HG02763 (cell line): ENCODE data around the gene PREX1.

Experiments
- ATAC-seq: cut with Tn5 transposase; IDR thresholded peaks from one replicate; pipeline ENCODE4 v1.9.1; 2021; ENCODE audit warnings: mild to moderate bottlenecking, moderate library complexity; ENCODE audit not compliant: unreplicated experiment

Gene PREX1

DNA sequence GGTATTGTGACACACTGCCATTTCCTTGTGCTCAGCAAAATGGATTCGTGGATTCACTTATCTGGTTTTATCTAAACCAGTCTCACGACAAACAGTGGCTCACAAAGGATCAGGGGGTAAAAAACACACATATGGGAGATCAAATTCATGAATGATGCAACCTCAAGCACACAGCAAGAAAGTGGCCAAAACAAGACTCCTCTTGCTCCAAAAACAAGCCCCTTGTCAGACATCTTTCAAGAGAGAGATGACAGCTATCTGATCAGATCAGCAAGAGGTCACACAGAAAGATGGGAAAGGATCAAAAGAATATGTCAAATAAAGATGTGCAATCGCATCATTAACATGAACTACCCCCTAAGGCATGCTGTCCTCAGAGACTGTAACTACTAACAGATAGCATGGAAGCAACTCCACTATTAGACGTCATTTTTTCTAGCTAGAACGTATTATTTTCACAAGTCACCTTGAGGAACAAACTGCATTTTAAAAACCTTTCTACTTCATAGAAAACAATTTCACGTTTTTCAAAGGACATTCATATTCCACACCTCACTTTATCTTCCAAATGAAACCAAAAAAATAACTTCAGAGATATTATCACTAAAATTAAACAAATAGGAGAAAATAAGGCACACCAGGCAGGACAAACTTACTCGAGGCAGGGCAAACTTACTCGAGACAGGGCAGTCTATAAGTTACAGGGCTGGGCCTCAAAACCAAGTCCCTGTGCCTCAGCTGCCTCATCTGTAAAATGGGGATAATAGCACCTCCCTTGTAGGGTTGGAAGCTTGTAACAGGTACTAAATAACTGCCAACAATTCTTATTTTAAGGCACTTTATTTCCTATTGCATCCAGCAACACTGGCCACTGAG lies 122.3 kb downstream of the PREX1 start:
- no peak for ATAC-seq

GRCh38 chr20:48704761-48705160 lies 123.0 kb downstream of the PREX1 start:
- no peak for ATAC-seq

DNA sequence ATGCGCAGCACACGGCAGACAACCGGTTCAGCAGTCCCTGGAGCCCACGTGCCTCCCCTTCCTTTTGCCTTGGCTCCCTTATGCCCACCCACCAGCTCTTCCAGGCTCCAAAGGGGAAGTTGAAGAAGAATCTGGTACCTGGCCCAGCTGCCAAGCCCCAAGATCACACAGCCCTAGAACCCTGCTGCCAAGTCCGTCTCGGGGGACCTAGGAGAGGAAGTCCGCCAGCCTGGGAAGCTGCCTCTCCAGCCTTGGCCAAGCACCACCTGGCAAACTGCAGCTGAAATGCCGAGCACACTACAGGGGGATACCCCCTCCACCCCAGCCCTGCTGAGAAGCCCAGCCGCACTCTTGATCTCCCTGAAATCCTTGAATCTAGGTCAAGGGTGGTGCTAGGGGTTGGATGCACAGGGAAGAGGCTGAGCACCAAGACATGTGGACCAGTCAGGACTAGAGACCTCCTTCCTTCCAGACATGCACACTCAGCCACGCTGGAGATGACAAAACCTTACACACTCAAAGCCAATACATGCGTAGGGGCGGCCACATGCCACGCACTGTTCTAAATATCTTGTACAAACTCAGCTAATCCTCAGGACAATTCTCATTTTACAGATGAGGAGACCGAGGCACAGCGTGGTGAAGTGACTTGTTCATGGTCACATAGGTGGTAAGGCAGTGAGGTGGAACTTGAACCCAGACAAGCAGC lies 124.1 kb downstream of the PREX1 start:
- no peak for ATAC-seq

GRCh38 chr20:48703107-48703506 lies 124.7 kb downstream of the PREX1 start:
- no peak for ATAC-seq

DNA sequence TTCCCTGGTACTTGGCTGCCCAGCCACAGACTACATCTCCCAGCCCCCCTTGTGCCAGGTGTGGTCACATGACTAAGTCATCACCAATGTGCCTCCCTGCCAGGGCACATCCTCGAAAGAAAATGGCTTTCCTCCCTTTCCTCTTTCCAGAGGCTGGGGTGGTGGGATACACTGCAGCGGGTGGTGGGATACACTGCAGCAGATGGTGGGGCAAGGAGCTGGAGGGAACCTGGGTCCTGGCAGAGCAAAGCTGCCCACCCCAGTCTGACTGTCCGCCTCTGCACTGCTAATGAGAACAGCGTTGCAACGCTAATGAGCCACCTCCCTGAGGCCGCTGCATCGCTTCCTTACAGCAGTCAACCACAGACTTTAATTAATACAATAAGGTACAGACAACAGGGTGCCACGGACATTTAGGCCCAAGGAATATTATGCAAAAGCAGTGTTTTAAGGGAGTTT lies 125.3 kb downstream of the PREX1 start:
- ATAC-seq, result no peak

DNA sequence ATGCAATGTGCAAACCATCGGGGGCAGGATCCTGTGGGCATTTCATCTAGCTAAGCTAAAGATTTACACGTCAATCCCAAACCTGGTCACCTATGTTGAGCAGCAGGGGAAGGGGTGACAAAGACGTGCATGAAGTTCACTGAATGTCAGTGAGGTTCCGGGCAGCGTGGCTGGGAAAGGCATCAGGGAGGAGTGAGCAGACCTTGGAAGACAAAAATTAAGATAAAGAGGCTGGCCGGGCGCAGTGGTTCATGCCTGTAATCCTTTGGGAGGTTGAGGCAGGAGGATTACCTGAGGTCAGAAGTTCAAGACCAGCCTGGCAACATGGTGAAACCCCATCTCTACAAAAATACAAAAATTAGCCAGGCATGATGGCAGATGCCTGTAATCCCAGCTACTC lies 126.1 kb downstream of the PREX1 start:
- ATAC-seq, result no peak

GRCh38 chr20:48698507-48699267 lies 129.1 kb downstream of the PREX1 start:
- no peak for ATAC-seq

- ATAC-seq, result no peak
Measured at GRCh38 chr20:48697845-48698491, 129.8 kb downstream of the PREX1 start.

- ATAC-seq, result no peak
Measured at GRCh38 chr20:48696671-48697070, 131.1 kb downstream of the PREX1 start.

GRCh38 chr20:48695738-48696137 lies 132.1 kb downstream of the PREX1 start:
- no peak for ATAC-seq

DNA sequence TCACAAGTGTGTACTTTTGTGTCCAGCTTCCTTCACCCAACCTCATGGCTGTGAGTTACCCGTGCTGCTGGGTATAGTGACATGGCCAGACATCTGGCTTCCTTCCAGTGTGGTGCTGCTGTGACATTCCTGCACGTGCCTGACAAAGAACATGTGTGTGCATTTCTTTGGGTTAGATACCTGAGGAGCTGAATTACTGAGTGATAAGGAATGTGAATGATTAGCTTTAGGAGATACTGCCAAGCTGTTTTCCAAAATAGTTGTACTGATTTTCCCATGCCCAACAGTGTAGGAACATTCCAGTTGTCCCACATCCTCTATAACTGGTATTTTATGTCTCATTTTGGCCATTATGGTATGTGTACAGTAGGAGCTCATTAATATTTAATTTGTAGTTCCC lies 132.5 kb downstream of the PREX1 start:
- no peak for ATAC-seq

DNA sequence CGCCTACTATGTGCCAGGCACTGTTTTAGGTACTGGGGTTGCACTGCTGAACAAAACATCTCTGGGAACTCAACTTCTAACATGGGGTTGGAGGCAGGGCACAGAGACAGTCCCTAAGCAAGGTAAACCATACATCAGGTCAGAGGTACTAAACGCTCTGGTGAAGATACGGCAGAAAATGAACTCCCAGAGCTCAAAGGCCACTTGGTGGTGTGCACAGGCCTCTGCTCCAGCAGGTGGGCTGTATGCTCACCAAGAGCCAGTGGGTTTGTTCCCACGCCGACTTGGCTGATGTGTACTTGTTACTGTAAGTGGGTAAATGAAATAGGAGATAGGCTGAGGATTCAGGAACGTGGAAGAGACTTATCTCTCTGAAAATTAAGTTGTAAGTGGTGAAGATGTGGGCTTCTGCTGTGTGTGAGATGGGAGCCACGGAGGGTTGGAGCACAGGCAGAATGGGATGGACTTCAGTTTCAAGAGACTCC lies 133.4 kb downstream of the PREX1 start:
- ATAC-seq, result no peak

DNA sequence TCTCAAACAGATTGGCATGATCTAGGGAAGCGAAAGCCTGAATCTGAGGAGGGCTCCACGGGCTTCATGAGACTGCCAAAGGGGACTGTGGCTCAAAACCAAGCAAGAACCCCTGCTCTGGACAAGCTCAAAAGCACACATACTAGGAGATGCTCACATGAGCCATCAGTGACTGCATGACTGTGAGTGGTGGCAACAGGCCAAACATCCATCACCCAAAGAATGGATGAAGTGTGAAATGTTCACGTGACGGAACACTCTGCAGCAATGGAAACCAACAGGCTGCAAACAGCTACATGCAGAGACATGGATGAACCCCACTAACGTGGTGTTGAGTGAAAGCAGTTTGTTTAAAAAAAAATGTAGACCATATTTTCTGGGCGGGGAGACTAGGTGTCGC lies 136.3 kb downstream of the PREX1 start:
- no peak for ATAC-seq

DNA sequence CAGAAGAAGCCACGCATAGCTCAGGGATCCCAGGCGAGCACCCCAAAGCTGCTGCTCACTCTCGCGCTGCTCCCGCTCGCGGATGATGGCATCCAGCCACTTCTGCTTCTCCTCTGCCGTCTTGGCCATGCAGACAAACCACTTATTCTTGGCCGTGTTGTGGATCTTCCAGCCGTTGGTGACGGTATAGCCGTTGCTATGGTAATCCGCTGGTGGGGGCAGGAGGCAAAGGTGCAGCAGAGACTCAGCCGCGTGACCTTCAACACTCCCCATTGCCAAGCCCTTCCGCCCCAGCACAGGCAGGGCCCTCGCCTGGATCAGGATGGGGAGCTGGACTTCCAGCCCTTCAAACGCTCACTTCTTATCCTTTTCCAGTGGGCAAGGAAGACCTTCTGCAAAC lies 136.9 kb downstream of the PREX1 start:
- ATAC-seq, result no peak

- ATAC-seq, result no peak
Measured at GRCh38 chr20:48689874-48690571, 137.8 kb downstream of the PREX1 start.

DNA sequence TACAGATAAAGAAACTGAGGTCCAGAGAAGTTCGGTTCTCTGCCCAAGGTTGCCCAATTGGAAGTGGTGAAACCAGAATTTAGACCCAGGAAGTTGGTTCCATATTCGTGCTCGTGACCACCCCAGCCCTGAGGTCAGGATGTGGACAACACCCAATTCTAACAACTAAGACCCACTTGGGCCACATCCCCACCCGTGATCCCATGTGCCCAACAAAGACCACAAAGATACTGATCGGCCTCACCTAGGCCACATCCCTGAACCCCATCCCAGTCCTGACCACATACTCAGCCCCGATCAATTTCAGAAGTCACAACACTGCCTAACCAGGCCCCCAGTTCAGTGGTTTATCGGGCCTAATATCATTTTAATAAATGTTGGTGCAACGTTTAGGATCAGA lies 138.4 kb downstream of the PREX1 start:
- ATAC-seq, result no peak

DNA sequence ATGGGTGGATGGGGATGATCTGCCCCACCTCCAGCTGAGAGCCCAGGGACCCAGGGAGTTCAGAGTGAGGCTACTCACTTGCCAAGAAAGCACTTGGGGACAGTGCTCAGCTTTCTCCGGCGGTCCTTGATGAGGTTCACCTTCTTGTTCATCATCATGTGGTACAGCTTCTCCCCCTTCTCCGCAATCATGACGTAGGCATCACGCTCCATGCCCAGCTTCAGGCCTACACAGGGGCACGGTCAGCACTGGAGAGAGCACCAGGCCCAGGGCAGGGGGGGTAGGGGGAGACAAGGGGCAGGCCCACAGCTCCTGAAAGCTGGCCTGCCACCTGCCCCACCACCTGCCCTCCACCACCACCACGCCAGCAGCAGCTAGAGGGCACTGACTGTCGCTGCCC lies 139.2 kb downstream of the PREX1 start:
- no peak for ATAC-seq

DNA sequence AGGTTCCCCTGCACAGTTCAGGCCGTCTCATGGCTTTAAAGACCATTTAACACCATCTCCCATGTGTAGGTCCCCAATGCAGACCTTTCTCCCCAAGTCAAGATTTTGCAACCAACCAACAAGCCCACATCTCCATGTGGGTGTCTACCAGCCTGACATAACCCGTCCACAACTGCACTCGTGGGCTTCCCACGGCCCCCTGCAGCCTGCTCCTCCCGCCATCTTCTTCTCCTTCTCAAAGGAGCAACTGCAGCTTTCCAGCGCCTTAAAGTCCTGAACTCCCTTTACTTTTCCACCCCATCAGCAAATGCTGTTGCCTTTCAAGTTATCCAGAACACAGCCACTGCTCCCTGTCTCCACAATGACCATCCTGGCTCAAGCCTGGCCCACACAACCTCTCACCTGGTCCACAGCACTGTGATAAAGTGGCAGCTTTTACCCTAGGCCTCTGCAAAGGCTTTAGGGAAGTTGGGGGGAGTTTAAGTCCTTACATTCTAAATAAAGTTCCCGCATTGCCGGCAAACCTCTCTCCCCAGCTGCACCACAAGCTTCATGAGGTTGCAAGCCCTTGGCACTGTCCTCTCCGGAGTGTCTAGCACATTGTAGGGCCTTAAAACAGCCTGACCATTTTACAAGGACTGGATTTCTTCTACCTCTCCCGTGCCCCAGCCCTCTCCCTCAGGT lies 140.5 kb downstream of the PREX1 start:
- no peak for ATAC-seq

DNA sequence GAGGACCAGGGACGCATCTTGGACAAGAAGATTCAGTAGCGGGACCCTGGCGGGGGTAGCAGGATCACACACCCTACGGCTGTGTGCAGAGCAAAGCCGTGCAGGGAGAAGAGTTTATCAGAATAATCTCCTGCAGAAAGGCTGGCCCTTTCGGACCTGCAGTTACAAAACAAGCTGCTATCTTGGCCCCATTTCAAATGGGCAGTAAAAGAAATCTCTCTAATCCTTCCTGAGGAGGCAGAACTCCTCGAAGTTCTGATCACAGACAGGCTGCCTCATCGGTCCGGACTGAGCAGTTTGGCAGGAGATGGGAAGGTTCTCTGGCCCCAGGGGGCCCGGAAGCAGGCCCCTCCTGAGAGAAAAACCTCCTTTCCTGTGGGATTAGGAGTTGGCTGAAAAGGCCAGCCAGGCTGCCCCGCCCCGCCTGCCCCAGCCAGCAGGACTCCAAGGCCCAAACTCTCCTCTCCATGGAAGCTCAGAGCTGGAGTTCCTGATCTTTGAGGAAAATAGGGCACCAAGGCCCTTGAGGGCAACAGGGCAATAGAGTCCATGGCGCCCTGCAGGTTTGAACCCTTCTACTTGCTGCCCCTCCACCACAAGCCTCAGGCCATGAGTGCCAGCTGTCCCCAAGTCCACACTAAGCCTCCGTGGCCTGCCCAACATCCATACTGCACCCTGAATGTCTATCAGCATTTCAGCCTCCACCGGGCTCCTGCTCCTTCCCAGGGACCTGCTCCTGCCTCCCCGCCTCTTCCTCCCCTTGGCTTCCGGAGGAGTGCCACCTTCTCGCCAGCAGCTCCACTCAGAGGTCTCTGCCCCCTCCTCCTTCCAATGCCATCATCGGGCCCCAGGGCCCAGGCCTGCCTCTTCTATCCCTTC lies 141.3 kb downstream of the PREX1 start:
- no peak for ATAC-seq
